Epithelial cell of esophagus (primary cell): Measurements from ENCODE around the gene WDR88.

Experiments
- DNase-seq: peaks from one replicate; pipeline ENCODE4 v3.0.0; 2010; ENCODE audit warnings: low read depth
- H3K4me3 ChIP-seq: 2 replicates; pipeline ENCODE4 v1.5.1; 2011; ENCODE audit warnings: mild to moderate bottlenecking, low read length, control low read depth
- TF ChIP-seq, protein P1 (sequence below): IDR thresholded peaks from 2 replicates; pipeline ENCODE4 v1.5.1; 2011; ENCODE audit warnings: low read depth, mild to moderate bottlenecking, low read length, control low read depth, inconsistent platforms; ENCODE audit not compliant: insufficient read depth; ENCODE audit errors: missing control alignments

WDR88 gene

DNA sequence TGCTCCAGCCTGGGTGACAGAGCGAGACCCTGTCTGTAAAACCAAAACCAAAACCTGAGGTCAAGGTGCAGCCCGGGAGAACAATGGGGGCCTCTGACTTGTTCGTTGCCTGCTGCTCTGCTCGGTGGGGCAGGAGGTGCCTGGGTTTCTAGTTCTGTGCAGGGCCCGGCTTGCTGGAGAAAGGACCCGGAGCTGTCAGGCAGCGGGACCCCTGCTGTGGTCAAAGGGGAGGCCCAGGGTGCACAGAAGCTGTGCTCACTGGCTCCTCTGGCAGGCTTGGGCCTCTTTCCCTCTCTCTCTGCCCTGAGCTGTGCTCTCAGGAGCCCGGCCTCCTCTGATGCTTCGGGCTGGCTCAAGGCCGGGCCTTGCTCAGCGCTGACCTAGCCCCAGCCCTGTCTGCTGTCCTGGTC lies 65.7 kb downstream of the WDR88 start:
- DNase-seq: no peak
- no peak overlapping the region for H3K4me3 ChIP-seq
- TF ChIP-seq, protein P1, sequence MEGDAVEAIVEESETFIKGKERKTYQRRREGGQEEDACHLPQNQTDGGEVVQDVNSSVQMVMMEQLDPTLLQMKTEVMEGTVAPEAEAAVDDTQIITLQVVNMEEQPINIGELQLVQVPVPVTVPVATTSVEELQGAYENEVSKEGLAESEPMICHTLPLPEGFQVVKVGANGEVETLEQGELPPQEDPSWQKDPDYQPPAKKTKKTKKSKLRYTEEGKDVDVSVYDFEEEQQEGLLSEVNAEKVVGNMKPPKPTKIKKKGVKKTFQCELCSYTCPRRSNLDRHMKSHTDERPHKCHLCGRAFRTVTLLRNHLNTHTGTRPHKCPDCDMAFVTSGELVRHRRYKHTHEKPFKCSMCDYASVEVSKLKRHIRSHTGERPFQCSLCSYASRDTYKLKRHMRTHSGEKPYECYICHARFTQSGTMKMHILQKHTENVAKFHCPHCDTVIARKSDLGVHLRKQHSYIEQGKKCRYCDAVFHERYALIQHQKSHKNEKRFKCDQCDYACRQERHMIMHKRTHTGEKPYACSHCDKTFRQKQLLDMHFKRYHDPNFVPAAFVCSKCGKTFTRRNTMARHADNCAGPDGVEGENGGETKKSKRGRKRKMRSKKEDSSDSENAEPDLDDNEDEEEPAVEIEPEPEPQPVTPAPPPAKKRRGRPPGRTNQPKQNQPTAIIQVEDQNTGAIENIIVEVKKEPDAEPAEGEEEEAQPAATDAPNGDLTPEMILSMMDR: no peak

DNA sequence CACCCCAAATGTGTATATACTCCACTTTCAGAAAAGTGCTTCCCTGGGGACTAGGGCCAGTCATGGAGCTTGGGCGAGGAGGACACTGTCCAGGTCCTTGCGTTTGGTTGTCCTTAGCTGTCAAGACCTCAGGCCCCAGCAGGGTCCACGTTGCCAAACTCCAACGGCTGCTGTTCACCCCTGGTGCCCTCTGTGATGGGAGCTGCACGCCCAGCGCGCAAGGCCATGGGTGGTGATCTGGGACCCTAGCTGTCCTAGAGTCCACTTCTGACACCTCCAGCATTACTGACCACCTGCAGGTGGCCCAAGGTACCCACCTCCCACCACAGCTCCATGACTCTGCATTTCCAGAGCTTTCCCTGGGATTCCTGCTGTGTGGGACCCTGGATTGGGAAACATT lies 66.3 kb downstream of the WDR88 start:
- TF ChIP-seq, protein P1: no peak
- no peak for DNase-seq
- H3K4me3 ChIP-seq: no peak overlapping the region

DNA sequence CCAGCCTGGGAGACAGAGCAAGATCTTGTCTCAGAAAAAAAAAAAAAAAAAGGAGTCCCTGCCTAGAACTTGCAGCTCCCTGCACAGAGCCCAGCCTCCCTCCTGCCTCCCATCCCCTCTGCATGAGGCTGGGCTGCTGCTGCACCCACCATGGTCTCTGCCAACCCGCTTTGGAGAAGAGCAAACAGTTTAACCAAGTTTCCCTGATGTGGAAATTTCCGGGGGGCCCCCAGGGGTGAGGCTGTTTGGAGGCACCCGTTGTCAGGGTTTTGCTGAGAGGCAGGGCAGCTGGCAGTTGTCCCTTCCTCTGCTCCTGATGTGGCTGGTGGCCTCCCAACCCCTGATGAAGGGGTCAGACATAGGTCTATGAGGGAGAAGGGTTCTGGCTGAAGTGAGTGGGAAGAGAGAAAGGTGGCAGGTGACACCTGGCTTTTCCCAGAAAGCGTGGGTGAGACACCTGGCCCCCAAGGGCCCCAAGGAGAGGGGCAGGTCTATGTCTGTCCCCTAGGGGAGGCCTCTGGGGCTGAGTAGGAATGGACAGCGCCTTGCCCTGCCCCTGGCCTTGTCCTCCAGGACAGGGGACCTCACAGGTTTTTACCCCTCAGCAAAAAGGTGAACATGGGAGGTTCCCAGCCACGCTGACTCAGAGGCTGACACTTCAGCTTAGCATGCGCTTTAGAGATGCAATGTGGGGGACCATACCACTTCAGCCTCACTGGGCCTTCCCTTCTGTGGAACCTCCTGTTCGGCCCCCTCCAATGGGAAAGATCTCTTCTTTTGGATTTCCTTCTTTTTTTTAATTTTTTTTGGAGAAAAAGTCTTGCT lies 67.7 kb downstream of the WDR88 start:
- H3K4me3 ChIP-seq: no peak overlapping the region
- peak; percentile 10 for DNase-seq
- TF ChIP-seq, protein P1: no peak

DNA sequence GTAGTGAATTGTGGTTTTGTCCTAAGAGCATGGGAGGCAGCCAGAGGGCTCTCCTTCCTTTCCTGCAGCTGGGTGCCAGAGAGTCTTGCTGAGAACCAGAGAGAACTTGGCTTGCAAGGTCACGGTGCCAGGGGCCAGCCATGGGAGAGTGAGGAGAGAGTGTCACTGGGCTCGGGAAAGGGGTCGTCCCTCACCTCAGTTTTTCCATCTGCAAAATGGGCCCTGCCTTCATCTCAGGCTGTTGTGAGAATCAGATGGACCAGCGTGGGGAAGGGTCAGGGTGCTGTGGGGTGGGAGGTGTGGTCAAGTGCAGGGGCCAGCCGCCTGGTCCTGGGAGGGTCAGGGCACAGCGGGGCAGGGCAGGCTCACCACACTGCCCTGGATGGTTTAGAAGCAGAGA lies 69.6 kb downstream of the WDR88 start:
- TF ChIP-seq, protein P1: no peak
- no peak overlapping the region for H3K4me3 ChIP-seq
- no peak for DNase-seq

DNA sequence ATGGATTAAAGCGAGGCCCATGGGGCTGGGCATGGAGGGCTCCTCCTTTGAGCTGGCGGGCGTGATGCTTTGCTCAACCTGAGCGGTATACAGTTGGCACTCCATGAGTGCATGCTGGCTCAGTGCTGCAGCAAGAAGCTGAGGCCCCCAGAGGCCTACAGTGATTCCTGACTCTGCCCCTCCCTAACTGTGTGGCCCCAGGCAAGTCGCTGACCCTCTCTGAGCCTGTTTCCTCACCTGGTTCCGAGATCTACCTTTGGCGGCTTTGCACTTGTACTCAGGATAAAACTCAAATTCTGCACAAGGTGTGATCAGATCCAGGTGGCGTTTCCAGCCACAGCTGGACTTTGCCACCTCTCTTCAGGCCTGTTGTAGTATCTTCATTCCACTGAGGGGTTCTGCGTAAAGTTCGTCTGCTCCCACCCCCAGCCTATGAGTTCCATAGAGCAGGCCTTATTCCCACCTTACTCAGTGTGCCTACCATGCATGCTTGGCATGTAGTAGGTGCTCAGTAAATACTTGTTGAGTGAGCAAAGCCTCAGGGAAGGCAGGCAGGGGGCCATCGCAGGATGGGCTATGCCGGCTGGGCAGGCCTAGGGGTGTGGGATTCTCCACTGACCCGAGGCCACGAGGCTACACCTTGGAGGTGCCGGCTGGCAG lies 70.1 kb downstream of the WDR88 start:
- no peak for DNase-seq
- no peak overlapping the region for H3K4me3 ChIP-seq
- TF ChIP-seq, protein P1: no peak

DNA sequence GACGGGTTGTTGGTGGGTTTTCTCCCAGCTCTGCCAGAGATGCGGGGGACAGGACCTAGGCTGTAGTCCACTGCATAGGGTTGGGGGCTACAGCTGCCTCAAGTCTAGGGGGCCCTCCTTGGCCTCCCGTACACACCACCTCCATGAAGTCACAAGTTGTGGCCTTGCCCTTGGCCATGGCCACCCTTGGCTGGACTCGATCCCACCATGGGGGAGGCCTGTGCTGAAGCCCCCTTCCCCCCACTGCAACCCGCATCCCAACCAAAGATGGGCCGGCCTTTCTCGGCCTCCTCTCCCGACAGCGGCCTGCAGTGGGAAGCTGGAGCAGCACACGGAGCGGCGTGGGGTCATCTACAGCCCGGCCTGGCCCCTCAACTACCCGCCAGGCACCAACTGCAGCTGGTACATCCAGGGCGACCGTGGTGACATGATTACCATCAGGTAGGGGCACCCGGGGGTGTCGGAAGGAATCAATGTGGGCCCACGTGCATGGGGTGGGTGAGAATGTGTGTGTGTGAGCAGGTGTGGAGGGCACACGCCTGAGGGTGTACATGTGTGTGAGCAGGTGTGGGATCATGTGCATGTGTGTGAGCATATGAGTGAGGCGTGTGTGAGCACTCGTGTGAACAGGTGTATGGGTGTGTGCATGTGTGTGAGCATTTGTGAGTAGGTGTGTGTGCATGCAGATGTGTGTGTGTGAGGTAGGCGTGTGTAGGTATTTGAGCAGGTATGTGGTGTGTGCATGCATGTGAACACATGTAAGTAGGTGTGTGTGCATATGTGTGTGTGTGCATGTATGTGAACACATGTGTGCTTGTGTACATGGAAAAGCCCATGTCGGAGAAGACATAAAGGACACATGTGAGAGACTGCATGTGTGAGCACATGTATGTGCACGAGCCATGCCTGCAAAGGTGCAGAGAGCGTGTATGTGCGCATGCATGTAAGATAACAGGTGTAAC lies 70.9 kb downstream of the WDR88 start:
- H3K4me3 ChIP-seq: no peak overlapping the region
- no peak for DNase-seq
- TF ChIP-seq, protein P1: no peak
